Activated CD4-positive, alpha-beta T cell treated with anti-CD3 and anti-CD28 coated beads, Interleukin-2, amount 50 U/mL, for 4 hours (primary cell): ENCODE results near the gene PDE7B.
"Not testable (repeated sequence)": the region's sequence is repeated elsewhere in the genome, so short reads cannot be mapped to it uniquely, and the experiment has no call there.

Experiments used
- DNase-seq, 2 experiments: peaks; one replicate each; pipeline ENCODE4 v3.0.0-alpha.2; 2020

PDE7B gene

DNA sequence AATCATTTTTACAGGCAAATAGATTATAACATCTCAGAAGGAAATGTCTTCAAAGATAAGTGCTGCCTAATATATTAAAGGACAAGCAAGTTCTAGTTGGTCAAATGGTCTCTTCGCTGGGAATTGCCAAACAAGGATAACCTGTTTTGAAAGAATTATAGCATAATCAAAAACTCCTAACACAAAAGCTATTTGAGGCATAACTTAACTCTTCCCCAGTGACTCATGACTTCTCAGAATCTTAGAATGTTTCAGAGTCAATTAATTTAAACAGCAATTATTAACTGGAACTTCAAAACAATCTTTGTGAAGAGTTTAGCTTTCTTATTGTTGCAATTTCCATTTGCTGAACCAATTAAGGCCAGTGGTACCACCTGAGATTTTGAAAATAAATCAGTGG, 272.0 kb downstream of the PDE7B start:
- no peak for DNase-seq

GRCh38 chr6:136125585-136125984, 274.1 kb downstream of the PDE7B start:
- DNase-seq = no peak

GRCh38 chr6:136127873-136128272, 276.4 kb downstream of the PDE7B start:
- DNase-seq = no peak

DNA sequence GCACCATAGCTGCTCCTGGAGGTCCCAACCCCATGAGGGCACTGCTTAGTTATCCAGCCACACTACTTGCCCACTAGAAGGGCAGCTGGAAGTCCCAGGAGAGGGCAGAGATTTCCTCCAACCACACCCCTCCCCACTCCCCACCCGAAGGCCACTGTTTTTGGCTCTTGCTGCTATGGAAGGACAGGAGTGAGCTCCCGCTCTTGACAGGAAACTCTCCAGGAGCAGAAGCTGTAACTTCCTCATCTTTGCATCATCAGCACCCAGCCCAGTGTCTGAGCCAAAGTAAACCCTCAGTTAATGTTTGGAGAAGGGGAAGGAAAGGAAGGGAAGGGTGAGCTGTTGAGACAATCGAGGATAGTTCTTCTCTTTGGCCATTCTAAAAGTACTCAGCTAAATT, 277.9 kb downstream of the PDE7B start:
- DNase-seq = no peak

DNA sequence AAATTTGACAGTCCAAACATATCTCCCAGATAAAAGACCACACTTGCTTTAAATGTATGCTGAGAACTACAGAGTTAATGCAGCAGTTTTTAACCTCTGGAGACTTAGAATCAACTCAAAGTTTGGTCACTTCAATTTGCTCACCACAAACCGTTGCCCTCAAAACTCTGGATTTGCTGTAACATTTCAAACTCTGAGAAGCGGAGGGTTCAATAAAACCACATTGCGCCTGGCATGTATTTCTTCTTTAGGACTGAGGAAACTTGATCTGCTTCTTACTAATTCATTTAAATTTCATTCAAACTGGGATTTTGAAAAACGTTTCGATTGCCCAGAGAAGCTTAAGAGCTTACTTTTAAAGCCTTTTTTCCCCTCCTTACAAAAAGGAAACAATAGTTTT, 282.8 kb downstream of the PDE7B start:
- no peak for DNase-seq

- DNase-seq = no peak
Measured at GRCh38 chr6:136134751-136135150, 283.2 kb downstream of the PDE7B start.

DNA sequence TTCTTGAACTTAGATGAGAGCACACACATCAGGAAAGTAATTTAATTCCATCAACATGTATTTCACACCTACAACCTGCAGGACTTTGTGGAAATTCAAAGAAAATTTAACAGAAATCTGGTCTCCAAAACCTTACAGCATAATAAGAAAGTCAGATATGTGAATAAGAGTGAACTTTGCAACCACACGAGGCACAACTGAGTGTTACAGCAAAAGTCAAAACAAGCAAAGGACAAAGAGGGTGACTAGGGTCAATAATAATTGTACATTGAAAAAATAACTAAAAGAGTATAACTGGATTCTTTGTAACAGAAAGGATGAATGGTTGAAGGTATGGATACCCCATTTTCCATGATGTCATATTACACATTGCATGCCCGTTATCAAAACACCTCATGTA, 284.8 kb downstream of the PDE7B start:
- no peak for DNase-seq

- DNase-seq = no peak
Measured at GRCh38 chr6:136137008-136137692, 285.6 kb downstream of the PDE7B start.

DNA sequence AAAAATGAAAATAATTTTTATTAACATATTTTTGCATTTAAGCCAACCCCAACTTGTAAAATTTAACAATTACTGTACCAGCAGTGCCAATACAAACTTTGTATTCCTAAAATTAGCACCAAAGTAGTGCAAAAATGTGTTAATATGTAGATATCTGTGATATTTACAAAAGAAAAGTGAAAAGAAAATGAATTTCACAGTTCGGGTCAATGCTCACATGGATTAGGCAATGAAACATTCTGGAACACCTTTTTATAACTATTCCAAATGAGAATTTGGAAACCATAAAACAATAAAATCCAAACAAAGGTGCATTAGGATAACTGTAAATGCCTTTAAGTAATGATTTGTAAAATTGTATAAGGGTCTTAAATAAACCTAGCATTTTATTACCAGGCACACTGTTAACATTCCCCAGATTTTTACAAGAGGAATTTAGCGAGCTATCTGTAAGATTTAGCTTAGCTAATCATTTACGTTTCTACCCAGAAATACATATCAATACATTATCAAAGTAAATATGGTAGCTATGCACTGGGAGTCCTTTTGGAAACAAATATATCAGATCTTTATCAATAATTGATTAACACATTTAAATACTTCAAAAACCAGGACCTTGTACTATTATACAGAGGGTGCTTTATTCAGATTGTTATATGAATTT, 286.4 kb downstream of the PDE7B start:
- no peak for DNase-seq

DNA sequence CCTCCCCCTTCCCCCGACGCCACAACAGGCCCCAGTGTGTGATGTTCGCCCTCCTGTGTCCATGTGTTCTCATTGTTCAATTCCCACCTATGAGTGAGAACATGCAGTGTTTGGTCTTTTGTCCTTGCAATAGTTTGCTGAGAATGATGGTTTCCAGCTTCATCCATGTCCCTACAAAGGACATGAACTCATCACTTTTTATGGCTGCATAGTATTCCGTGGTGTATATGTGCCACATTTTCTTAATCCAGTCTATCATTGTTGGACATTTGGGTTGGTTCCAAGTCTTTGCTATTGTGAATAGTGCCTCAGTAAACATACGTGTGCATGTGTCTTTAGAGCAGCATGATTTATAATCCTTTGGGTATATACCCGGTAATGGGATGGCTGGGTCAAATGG, 287.6 kb downstream of the PDE7B start:
- DNase-seq = not testable (repeated sequence)

DNA sequence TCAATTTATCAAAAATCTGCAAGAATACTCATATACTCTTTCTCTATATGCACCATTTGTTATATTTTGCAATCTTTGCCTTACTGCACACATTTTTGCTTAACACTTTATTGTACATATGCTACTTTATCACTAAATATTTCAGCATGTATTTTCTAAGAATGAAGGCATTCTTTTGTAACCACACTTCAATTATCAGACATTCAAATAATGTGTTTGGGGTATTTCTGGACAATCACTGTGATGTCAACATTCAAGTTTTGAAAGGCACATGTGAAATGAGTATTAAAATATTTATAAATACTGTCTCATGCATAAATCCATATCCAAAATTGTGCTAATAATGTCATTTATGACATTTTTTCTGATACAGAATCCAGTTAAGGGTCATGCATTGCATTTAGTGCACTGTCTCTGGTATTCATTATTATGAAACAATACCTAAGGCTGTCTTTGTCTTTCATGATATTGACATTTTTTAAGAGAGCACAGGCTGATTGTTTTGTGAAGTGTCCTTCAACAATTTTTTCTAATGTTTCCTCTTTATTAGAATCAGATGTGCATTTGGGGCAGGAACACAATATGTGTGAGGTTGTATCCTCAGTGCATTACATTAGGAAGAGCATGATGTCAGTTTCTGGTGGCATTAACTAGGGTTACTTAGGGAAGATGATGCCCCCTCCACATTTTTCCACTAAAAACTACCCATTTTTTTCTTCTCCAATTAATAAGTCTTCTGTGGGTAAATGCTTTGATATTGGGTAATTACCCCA, 292.9 kb downstream of the PDE7B start:
- DNase-seq = no peak

GRCh38 chr6:136146130-136146529, 294.6 kb downstream of the PDE7B start:
- DNase-seq = no peak

DNA sequence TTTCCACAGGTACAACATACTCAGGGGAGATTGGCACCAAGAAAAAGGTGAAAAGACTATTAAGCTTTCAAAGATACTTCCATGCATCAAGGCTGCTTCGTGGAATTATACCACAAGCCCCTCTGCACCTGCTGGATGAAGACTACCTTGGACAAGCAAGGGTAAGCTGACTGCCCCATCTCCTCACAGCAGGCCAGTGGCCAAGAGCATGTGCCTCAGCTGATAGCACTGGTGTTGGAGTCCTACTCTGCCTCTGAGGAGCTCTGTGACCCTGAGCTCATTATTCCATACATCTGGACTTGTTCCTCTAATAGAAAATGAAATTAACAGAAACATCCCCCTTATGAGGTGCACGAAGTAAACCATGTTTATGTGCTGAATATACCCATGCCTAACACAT, 295.8 kb downstream of the PDE7B start:
- DNase-seq = no peak

DNA sequence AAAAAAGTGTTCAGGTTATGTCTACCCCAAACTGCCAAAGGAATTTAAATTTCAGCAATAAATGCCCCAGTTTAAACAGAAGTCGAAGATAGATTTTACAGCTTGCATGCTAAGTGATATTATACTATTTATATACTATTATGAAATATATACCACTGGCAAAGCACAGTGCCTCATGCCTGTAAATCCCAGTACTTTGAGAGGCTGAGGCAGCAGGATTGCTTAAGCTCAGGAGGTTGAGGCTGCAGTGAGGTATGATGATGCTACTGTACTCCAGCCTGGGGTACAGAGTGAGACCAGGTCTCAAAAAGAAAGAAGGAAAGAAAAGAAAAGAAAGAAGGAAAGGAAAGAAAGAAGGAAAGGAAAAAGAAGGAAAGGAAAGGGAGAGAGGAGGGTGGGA, 296.6 kb downstream of the PDE7B start:
- no peak for DNase-seq

- DNase-seq = no peak
Measured at GRCh38 chr6:136148523-136148922, 297.0 kb downstream of the PDE7B start.

GRCh38 chr6:136149311-136149710, 297.8 kb downstream of the PDE7B start:
- DNase-seq = no peak

DNA sequence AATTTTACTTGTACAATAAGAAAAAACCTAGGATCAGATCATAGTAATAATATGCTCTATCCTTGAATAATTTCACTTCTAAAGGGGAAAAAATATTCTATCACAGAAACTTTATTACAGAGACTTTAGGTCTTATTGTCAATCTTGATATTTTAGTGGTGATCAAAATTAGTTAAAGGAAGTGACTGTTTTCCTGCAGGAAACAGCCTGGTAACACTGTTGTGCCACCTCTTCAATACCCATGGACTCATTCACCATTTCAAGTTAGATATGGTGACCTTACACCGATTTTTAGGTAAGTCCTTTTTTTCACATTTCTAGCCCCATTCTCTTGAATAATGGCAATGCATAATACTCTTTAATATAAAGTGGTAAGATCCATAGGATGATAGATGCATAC, 299.5 kb downstream of the PDE7B start:
- no peak for DNase-seq

GRCh38 chr6:136153707-136154375, 302.3 kb downstream of the PDE7B start:
- DNase-seq = no peak

DNA sequence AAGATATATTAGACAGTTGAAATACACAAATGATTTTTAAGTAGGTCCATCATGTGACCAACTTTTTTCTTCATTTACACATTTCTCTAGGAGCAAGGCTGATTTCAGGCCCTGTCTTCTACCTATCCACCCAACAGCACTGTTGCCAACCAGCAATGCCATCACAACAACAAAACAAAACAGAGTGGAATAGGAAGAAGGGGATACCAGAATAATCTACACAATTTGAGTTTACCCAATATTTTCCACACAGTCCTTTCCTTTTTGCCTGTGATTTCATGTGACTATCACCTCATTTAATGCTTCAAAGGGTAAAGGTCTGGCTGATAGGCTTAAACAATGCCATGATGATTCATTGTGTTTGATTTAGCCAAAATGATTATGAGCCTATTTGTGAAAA, 303.7 kb downstream of the PDE7B start:
- DNase-seq = no peak

- no peak for DNase-seq
Measured at GRCh38 chr6:136157743-136158142, 306.2 kb downstream of the PDE7B start.

DNA sequence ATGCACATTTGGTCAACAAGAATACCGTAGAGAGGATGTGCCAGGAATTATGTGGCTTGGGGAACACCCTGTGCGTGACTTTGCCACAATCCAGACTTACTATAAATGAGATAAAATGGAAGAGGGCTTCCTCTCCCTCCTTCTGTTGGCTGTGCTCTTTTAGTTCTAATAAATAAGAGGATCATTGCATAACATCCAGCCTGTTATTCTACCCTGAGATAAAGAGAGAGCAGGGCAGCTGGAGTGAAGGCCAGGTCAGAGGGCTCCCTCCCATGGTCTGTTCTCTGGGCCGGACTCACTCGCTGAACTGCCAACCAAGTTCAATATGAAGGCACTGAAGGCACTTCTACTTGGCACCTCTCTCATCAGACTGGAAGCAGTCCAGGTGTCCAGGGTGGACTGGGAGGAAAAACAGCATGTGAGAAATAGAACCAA, 306.9 kb downstream of the PDE7B start:
- no peak for DNase-seq

DNA sequence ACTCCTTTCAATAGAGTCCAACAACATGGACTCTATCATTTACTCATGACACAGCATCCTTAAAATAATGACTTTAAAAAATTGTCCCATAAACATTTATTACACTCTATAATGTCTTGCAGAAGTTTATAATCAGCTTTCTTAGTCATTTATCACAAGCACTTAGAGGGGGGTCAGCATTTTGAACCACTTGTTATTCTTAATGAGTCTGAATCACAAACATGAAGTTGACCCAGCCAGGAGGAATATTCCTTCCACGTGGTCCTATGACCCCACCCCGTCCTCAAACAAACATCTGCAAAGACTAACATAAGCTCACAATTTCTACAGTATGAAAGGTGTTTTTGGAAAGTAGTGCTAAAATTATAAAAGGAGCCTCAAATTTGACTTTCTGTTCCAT, 307.5 kb downstream of the PDE7B start:
- no peak for DNase-seq

DNA sequence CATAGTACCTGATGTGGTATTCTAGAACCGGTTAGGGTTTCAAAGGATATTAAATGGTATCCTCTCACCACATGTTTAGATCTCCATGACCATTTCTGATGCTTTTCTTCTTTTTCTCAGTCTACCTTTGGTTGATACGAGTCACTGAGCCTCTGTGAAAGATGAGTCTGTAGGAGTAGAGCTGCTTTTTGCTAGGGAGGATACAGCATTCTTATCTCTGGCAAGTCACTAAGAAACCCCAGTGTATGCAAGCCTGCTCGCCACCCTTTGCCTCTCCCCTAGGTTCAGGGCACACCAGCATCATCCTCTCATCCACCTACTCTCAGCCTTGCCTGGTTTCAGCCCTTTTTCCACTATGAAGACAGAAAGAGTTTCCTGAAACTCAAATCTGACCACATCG, 308.7 kb downstream of the PDE7B start:
- DNase-seq = no peak

DNA sequence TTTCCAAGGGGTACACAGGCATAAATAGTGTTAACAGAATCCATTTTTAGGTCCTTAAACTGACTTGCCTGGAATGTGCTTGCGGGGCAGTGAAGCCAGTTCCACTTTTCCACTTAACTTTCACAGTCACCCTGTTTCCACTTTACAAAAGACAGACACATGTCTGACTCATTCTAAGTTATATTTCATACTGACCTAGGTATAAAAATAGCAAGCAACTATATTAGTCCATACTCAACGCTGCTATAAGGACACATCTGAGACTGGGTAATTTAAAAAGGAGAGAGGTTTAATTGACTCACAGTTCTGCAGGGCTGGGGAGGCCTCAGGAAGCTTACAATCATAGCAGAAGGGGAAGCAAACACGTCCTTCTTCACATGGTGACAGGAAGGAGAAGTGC, 310.4 kb downstream of the PDE7B start:
- no peak for DNase-seq
